Small intestine (tissue), 7 donors: ENCODE results near the gene TAP2. TPM values are rescaled to one million over a fixed set of nuclear protein-coding genes. Genes with fewer than 3 reads are reported as not detected.
A peak's percentile ranks its signal among the peaks of the same experiment; 100 is the strongest.

ENCODE experiments used
- DNase-seq, 2 donors: peaks; one replicate each; pipeline versions ENCODE4 v3.0.0 to v3.0.0-alpha.2; 2013
- FAIRE-seq: peaks from 2 replicates; lab custom pipeline; 2012; peaks lifted over from hg19 to GRCh38; lab: Jason Lieb, UNC
- H3K27ac ChIP-seq, 3 donors: one replicate each; pipeline ENCODE4 v1.5.1; 2013; ENCODE audit warnings: low read length in 2 of 3, mild to moderate bottlenecking in 2 of 3, control low read depth in 1 of 3, inconsistent platforms in 1 of 3, low read depth in 1 of 3, moderate library complexity in 1 of 3
- H3K27me3 ChIP-seq, 3 donors: one replicate each; pipeline ENCODE4 v1.6.1; 2013; ENCODE audit warnings: low read length in 3 of 3, inconsistent platforms in 1 of 3; ENCODE audit not compliant: control insufficient read depth in 3 of 3, insufficient read depth in 3 of 3
- H3K36me3 ChIP-seq, 3 donors: one replicate each; pipeline ENCODE4 v1.6.1; 2013; ENCODE audit warnings: low read length in 3 of 3, inconsistent platforms in 1 of 3, low read depth in 1 of 3, mild to moderate bottlenecking in 1 of 3, moderate library complexity in 1 of 3; ENCODE audit not compliant: control insufficient read depth in 3 of 3, insufficient read depth in 2 of 3
- H3K4me1 ChIP-seq, 3 donors: one replicate each; pipeline ENCODE4 v1.6.1; 2013; ENCODE audit warnings: low read length in 2 of 3, inconsistent platforms in 1 of 3, low read depth in 1 of 3, mild to moderate bottlenecking in 1 of 3, moderate library complexity in 1 of 3; ENCODE audit not compliant: control insufficient read depth in 3 of 3, insufficient read depth in 2 of 3
- H3K4me3 ChIP-seq, 3 donors: one replicate each; pipeline ENCODE4 v1.5.1; 2013; ENCODE audit warnings: low read length in 3 of 3, control low read depth in 1 of 3, inconsistent platforms in 1 of 3, low read depth in 1 of 3, mild to moderate bottlenecking in 1 of 3, moderate library complexity in 1 of 3
- H3K9me3 ChIP-seq, 2 donors: one replicate each; pipeline ENCODE4 v1.6.1; 2013; ENCODE audit warnings: low read depth in 1 of 2, low read length in 1 of 2; ENCODE audit not compliant: control insufficient read depth in 2 of 2, insufficient read depth in 1 of 2
- WGBS, 3 donors: extraction: QIAGEN DNeasy Blood & Tissue Kit; methylation state at CpG; one replicate each; pipeline ENCODE4 v1.1.7; 2013; 5-methylcytosine and 5-hydroxymethylcytosine counted together
- polyA plus RNA-seq, 4 donors: library from polyadenylated mRNA; stranded (reverse) in 3 of 4; unstranded in 1 of 4; fragments of 200-250 nt in 3 of 4; fragments of 120-200 nt in 1 of 4; gene quantifications; one replicate each; pipeline versions ENCODE4 v1.2.1 to v1.2.3, GENCODE V29; 2013
- donor health status: healthy with polysubstance abuse.
- donor health status: control.
- donor health status: control.
- donor health status: Bipolar disorder and iron deficiency.
- donor health status: healthy.

Gene TAP2
- polyA plus RNA-seq, 4 donors, result 12.9 to 51.5 (median 20.8) TPM

DNA sequence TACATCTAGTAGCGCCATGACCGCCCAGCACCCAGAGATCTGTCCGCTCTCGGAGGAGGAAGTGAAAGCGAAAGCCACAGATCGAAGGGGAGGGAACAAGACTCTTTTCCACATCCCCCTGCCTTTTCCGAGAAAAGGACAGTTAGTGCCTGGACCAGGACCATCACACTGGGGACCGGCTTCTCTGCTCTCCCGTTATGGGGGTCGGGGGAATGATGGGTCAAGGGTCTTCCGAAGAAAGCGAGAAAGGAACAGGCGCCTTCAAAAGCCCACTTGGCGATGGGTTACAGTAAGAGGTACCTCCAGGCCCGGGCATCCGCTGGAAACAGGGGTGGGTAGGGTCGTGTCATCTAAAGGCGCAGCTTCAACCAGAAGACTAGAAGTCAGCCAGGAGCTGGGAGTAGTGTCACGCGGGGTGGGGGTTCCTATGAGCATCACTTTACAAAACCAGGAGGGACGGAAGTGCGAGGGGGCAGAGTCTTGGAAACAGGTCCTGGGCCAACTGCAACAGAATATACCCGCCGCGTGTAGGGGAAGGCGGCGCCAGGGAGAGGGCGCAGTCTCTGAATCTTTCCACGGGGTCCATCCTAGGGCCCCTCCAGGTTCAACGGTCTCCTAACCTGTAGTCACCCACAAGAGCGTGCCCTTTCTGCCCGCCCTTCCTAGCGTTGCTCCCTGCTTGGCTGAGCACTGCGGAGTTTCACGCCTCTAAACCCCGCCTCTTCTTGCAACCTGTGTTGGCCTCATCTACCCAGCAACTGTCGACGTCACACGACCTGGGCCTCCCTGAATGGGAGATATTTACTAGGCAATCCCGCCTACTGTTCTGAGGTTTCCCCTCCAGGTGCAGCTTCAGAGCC lies 5.7 kb upstream of the TAP2 start, which contains the start of gene PSMB8:
Gene PSMB8 (minus strand): TSS at position 69 of the 860 bp plus-strand sequence. CDS start 51 bp downstream, at position 18.
- Histone ChIP-seq H3K4me1 (peaks cover 2 to 18% (median 8%) of the 10 kb centered on the region in 3 donors), H3K4me3 (peak within 1 kb of the TSS; percentile 69 to 91 (median 90)), H3K36me3 (peaks cover 12 to 43% (median 25%) of the 10 kb centered on the region in 3 donors), H3K27me3 (no peaks in the 10 kb centered on the region), H3K27ac (peak within 1 kb of the TSS; percentile 85 to 96 (median 96)), H3K9me3 (no peaks in the 10 kb centered on the region)
- DNase-seq (peak; percentile 98 to 100), FAIRE-seq (no peak)
- WGBS, 3 donors, result 0% methylated on average over 38 to 40 of the region's 40 CpGs

DNA sequence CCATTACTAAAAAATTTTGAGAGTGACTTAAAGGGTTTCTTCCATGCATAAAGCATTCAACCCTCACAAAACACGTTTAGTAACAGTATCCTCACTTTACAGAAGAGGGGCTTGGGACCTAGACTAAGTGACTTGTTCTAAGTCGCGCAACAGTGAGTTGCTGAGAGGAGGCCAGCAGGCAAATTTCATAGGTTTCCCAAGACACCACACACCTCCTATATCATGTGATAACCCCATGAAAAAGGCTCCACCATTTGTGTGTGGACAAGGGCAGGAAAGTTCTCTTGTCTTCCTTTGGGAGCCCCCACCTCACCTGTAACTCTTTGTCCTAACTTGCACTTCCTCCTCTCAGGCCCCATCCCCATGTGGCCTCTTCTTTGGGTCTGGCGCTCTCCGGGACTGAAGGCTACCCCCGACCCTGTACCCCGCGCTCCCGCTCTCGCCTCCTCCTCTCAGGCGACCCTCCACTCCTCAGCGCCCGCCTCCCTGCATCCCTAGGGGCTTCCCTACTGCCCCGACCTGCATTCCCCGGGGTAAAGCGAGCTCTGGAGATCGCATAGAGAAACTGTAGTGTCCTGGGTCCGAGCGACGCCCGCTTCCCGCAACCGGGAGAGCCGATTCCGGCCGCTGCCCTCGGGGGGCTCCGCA lies 4.9 kb upstream of the TAP2 start:
- Histone ChIP-seq H3K4me1 (peaks cover 2 to 18% (median 8%) of the 10 kb centered on the region in 3 donors), H3K27me3 (no peaks in the 10 kb centered on the region), H3K4me3 (peak overlapping the region; percentile 69 to 91 (median 90)), H3K9me3 (no peaks in the 10 kb centered on the region), H3K36me3 (peaks cover 9 to 38% (median 17%) of the 10 kb centered on the region in 3 donors), H3K27ac (peak overlapping the region; percentile 85 to 96 (median 96))
- WGBS, 3 donors, result 2% methylated on average over 28 of the region's 28 CpGs
- DNase-seq (peak in 1 of 2 donors; percentile 36), FAIRE-seq (no peak)

DNA sequence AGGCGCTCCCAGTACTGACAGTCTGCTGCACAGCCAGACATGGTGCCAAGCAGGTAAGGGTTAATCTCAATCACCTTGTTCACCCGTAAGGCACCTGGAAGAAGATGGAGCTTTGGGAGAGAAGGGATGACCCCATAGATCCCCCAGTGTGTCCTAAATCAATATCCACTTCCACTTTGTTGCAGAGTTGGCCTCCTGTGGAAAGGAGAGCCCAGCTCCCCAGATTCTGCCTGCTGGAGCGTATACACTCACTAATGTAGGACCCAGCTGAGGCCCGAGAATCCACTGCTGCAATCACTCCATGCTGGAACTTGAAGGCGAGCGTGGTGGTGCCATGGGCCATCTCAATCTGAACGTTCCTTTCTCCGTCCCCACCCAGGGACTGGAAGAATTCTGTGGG lies 4.2 kb upstream of the TAP2 start:
- Histone ChIP-seq H3K27ac (peak overlapping the region in 2 of 3 donors; percentile 27 to 56), H3K4me3 (peak overlapping the region in 2 of 3 donors; percentile 90 to 91), H3K9me3 (no peaks in the 10 kb centered on the region), H3K4me1 (peaks cover 5 to 18% (median 8%) of the 10 kb centered on the region in 3 donors), H3K27me3 (no peaks in the 10 kb centered on the region), H3K36me3 (peaks cover 9 to 34% (median 14%) of the 10 kb centered on the region in 3 donors)
- peak in 1 of 2 donors; percentile 17 for DNase-seq
- FAIRE-seq, result no peak
- 36 to 58% (median 44%) methylated on average over 8 of the region's 8 CpGs for WGBS, 3 donors

DNA sequence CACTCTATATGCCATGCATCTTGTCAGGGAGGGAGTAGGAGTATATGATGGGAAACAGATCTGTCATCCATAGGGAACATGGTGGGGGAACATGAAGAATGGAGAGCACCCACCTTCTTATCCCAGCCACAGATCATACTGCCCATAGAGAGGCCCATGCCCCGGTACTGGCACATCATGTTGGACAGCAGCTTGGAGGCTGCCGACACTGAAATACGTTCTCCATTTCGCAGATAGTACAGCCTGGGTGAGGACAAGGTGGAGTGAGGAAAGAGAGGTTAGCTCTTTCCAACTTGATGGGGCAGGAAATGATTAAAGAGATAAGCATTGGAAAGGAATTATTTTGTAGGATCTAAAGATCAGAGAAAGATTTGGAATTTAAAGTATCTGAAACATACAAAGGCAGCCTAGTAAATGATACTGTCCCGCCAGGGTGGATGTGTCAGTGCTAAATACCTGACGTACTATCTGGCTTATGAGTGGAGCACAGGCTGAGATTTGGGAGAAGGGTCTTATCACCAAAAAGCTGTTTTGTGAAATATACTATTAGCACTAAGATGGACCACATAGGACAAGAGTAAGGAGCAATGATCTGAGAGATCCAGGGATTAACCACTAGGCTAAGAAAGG lies 3.6 kb upstream of the TAP2 start:
- FAIRE-seq (no peak), DNase-seq (no peak)
- H3K27ac ChIP-seq, result peak overlapping the region in 1 of 3 donors; percentile 56
- no peaks in the 10 kb centered on the region for H3K27me3 ChIP-seq
- no peaks in the 10 kb centered on the region for H3K9me3 ChIP-seq
- peaks cover 8 to 33% (median 10%) of the 10 kb centered on the region in 3 donors for H3K36me3 ChIP-seq
- 80 to 89% (median 89%) methylated on average over 6 of the region's 6 CpGs for WGBS, 3 donors
- H3K4me3 ChIP-seq, result peak overlapping the region in 2 of 3 donors; percentile 90 to 91
- H3K4me1 ChIP-seq, result peaks cover 7 to 18% (median 8%) of the 10 kb centered on the region in 3 donors

DNA sequence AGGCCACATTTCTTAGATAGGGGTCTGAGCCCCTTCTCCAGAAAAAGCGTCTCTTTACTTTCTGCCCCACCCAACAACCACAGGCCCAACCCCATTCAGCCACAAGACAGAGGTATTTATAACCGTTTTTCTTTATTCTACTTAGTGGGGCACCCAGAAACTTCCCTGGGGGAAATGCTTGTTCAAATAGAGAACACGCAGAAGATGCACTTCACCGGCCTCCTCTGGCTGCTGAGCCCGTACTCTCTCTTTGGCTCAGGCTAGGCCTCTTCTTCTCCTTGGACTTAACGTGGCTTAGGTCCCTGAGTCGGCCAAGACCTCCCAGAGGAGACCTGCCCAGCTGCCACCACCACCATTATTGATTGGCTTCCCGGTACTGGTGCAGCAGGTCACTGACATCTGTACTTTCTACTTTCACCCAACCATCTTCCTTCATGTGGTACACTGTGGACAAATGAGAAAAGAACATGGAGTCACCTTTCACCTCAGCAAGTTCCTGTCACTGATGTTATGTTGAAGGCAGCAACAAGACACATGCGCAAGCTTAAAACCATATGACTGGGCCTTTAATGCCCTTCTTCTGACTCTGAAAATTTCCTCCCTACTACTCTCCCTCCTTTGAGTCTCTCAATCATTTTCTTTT lies 2.2 kb upstream of the TAP2 start:
- WGBS, 3 donors, result 68 to 74% (median 70%) methylated on average over 8 to 9 of the region's 9 CpGs
- no peaks in the 10 kb centered on the region for H3K27me3 ChIP-seq
- FAIRE-seq, result no peak

DNA sequence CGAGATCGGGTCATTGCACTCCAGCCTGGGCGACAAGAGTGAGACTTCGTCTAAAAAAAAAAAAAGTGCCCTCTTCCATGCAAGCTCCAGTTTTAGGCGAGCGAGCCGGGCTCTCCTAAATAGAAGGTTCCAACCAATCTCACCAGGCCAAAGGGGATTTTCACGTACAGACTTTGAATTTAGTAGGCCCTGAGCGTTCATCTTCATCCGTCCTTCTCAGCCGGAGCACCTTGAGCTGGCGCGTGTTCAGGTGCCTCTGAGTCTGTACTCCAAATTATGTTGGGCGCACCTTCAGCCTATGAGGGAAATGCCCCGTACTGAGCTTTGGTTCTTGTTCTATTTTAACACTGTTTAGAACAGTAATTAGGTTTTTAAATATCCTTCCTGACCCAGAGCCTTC lies 817 bp upstream of the TAP2 start:
- DNase-seq (no peak), FAIRE-seq (no peak)
- Histone ChIP-seq H3K36me3 (peaks cover 5 to 27% (median 19%) of the 10 kb centered on the region in 3 donors), H3K27ac (peak overlapping the region in 1 of 3 donors; percentile 96), H3K27me3 (no peaks in the 10 kb centered on the region), H3K4me1 (peaks cover 5 to 18% (median 10%) of the 10 kb centered on the region in 3 donors), H3K9me3 (no peaks in the 10 kb centered on the region), H3K4me3 (no peak overlapping the region)
- WGBS, 3 donors, result 82 to 87% (median 82%) methylated on average over 15 of the region's 15 CpGs

More for the DNA sequence above, 2.2 kb upstream of the TAP2 start:
- Histone ChIP-seq H3K27ac (peak overlapping the region in 2 of 3 donors; percentile 24 to 79), H3K4me3 (no peak overlapping the region), H3K9me3 (no peaks in the 10 kb centered on the region), H3K36me3 (peaks cover 5 to 23% (median 8%) of the 10 kb centered on the region in 3 donors), H3K4me1 (peaks cover 7 to 18% (median 10%) of the 10 kb centered on the region in 3 donors)
- DNase-seq, result no peak

DNA sequence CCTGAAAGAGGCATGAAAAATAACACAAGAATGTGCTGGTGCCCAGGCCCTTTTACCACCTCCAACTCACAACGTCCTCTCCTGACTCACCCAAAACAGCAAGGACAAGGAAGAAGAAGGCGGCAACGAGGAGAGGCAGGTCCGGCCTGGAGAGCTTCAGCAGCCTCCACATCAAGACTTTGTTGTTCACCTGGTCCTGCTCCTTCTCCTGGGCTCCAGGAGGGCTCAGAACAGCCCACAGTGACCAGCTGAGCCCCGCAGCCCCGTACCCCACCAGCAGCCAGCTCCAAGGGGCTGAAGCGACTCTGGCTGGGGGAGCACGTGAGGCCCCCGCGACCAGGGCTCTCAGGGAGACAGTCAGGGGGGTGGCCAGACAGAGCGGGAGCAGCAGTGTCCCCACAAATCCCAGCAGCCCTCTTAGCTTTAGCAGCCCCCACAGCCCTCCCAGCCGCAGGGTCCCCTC lies 857 bp downstream of the TAP2 start:
- Histone ChIP-seq H3K27me3 (no peaks in the 10 kb centered on the region), H3K4me3 (peak overlapping the region; percentile 73 to 92 (median 84)), H3K4me1 (peaks cover 5 to 15% (median 10%) of the 10 kb centered on the region in 3 donors), H3K36me3 (peaks cover 5 to 24% (median 23%) of the 10 kb centered on the region in 3 donors), H3K9me3 (no peaks in the 10 kb centered on the region), H3K27ac (peak overlapping the region; percentile 38 to 96 (median 89))
- 6 to 20% (median 13%) methylated on average over 12 of the region's 12 CpGs for WGBS, 3 donors
- DNase-seq (peak in 1 of 2 donors; percentile 31), FAIRE-seq (no peak)
